HFFc6 (cell line): ENCODE data around the gene CASS4. TPM values are rescaled to one million over a fixed set of nuclear protein-coding genes. Genes with fewer than 3 reads are reported as not detected.

Source experiments
- DNase-seq: peaks from one replicate; pipeline ENCODE4 v3.0.0-alpha.2; 2018
- H3K27ac Mint-ChIP-seq: 2 replicates; pipeline ENCODE4 v1.8.0; 2020; ENCODE audit warnings: mild to moderate bottlenecking, mixed read lengths
- H3K27me3 Mint-ChIP-seq: 2 replicates; pipeline ENCODE4 v1.8.0; 2021; ENCODE audit warnings: mild to moderate bottlenecking, moderate library complexity, mixed read lengths; ENCODE audit not compliant: insufficient read depth
- H3K36me3 Mint-ChIP-seq: 2 replicates; pipeline ENCODE4 v1.8.0; 2021; ENCODE audit warnings: low read depth, mixed read lengths
- H3K4me1 Mint-ChIP-seq: 2 replicates; pipeline ENCODE4 v1.8.0; 2020; ENCODE audit warnings: low read depth, mixed read lengths
- H3K4me3 Mint-ChIP-seq: 2 replicates; pipeline ENCODE4 v1.8.0; 2020; ENCODE audit warnings: mild to moderate bottlenecking, moderate library complexity, mixed read lengths
- H3K9me3 Mint-ChIP-seq: 2 replicates; pipeline ENCODE4 v1.8.0; 2020; ENCODE audit warnings: mild to moderate bottlenecking, mixed read lengths
- CTCF ChIP-seq: fragments of 200-600 bp; sonication (generic); IDR thresholded peaks from 2 replicates; pipeline ENCODE4 v1.5.0; 2021; ENCODE audit warnings: antibody characterized with exemption, mild to moderate bottlenecking
- total RNA-seq, 6 experiments: library from RNA; stranded (reverse); fragmentation: NEBNext Ultra II Directional; extraction: Animal tissue kit (Norgen Biotek cat#: 25700); gene quantifications; 2 replicates in 1 of 6; 3 replicates in 5 of 6; pipeline ENCODE4 v1.2.3, GENCODE V29; 2021

Gene CASS4
- total RNA-seq, 6 experiments from 2014 or later, result 0.38 to 0.70 (median 0.56) TPM

- H3K4me1 Mint-ChIP-seq, result peaks cover 62% of the 10 kb centered on the region
- DNase-seq, result no peak
- no peaks in the 10 kb centered on the region for H3K9me3 Mint-ChIP-seq
Observed at GRCh38 chr20:56440346-56441007, 28.4 kb downstream of the CASS4 start.

DNA sequence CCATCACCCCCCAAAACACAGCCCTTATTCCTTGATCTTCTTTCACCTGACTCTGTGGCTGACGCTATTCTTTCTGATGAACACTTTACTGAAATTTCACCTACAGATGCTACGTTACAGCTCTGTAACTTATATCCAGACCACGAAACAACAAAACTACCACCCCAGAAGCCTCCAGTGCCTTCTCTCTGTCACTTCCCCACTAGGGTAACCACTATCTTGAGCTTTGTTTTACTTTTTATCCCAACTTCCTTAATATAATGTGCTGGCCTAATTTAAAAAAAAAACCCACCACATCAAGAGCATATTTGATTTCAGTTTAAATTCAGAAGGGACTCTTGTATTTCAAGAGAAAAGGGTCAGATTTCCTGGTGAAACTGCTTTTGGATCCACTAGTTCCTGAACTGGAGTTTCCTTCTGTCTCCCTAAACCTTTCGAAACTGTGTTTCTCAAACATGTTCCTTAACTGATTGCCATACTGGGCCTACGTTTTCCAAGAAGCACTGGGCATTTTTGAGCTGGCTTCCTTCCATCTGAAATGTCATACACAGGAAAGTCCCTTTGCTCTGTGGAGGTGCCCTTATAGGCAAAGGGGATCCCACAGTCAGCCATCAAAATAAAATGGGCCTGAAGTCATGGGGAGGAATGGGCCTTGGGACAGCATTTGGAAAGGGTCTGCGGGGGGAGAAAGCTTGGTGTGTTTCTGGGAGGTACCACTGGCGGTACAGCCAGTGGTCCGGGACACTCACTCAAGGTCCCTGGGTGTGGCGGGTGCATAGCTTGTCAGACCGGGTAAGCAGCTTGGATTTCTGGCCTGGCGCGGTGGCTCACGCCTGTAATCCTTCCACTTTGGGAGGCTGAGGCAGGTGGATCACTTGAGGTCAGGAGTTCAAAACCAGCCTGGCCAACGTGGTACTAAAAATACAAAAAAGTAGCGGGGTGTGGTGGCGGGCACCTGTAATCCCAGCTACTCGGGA lies 30.6 kb downstream of the CASS4 start:
- Mint-ChIP-seq H3K4me3 (peak overlapping the region; percentile 63; the same call in 1 of the 2 replicates), H3K36me3 (no peaks in the 10 kb centered on the region), H3K27ac (peak overlapping the region; percentile 92), H3K4me1 (peaks cover 61% of the 10 kb centered on the region), H3K27me3 (peaks cover 2% of the 10 kb centered on the region; the same call in 1 of the 2 replicates), H3K9me3 (no peaks in the 10 kb centered on the region)
- DNase-seq, result no peak
- no peak for TF ChIP-seq CTCF

More at GRCh38 chr20:56440346-56441007, 28.4 kb downstream of the CASS4 start:
- TF ChIP-seq CTCF, result no peak
- H3K36me3 Mint-ChIP-seq, result no peaks in the 10 kb centered on the region
- peaks cover 2% of the 10 kb centered on the region; the same call in 1 of the 2 replicates for H3K27me3 Mint-ChIP-seq
- H3K27ac Mint-ChIP-seq, result peak overlapping the region; percentile 92
- H3K4me3 Mint-ChIP-seq, result peak overlapping the region; percentile 54

GRCh38 chr20:56443654-56444540 lies 31.8 kb downstream of the CASS4 start:
- peaks cover 2% of the 10 kb centered on the region; the same call in 1 of the 2 replicates for H3K27me3 Mint-ChIP-seq
- H3K36me3 Mint-ChIP-seq, result no peaks in the 10 kb centered on the region
- no peaks in the 10 kb centered on the region for H3K9me3 Mint-ChIP-seq
- H3K4me1 Mint-ChIP-seq, result peaks cover 49% of the 10 kb centered on the region
- TF ChIP-seq CTCF, result no peak
- peak overlapping the region; percentile 62 for H3K4me3 Mint-ChIP-seq
- DNase-seq, result peak; percentile 48
- H3K27ac Mint-ChIP-seq, result peak overlapping the region; percentile 90

DNA sequence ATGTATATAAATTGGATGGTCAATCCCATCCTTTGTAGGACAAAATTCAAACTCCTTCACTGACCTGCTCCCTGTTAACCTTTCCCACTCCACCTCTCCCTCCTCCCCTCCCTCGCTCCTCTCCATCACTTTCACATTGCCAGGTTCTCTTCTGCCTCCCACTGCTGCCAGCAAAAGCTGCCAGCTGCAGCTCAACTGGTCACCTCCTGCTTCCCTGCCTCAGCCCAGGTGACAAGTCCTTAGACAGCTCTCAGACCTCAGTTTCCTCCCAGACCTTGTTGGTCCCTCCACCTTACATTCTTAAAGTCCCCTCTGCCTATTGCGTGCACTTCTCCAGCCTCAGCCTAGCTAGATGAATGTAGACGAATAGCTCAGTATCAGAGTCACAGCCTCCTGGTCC lies 33.1 kb downstream of the CASS4 start:
- peak overlapping the region; percentile 3; the same call in 1 of the 2 replicates for H3K27ac Mint-ChIP-seq
- no peaks in the 10 kb centered on the region for H3K36me3 Mint-ChIP-seq
- no peak overlapping the region for H3K4me3 Mint-ChIP-seq
- peaks cover under 1% of the 10 kb centered on the region; the same call in 1 of the 2 replicates for H3K27me3 Mint-ChIP-seq
- DNase-seq, result no peak
- H3K9me3 Mint-ChIP-seq, result no peaks in the 10 kb centered on the region
- TF ChIP-seq CTCF, result no peak
- H3K4me1 Mint-ChIP-seq, result peaks cover 37% of the 10 kb centered on the region

DNA sequence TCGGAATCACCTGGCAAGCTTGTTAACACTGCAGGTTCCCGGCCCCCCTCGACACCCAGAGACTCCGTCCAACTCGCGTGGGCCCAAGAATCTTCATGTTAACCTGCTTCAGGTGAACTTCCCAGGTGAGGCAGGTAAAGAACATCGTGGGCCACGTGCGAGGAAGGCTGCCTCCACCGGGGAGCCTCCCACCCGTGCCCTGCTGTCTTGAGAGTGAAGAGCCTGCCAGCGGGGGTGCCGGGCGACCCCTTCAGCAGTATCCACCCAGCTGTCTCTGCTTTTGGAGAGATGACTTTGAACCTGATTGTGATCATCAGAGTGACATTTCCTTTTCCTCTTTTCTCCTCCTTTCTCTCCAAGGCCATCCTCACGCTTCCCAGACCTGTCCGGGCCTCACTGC lies 33.5 kb downstream of the CASS4 start:
- peaks cover 33% of the 10 kb centered on the region for H3K4me1 Mint-ChIP-seq
- no peak for TF ChIP-seq CTCF
- 0 out of 2 replicates have a peak overlapping the region, but pooled peaks have one; percentile 3 for H3K27ac Mint-ChIP-seq
- H3K36me3 Mint-ChIP-seq, result no peaks in the 10 kb centered on the region
- no peak overlapping the region for H3K4me3 Mint-ChIP-seq
- DNase-seq, result no peak
- H3K9me3 Mint-ChIP-seq, result no peaks in the 10 kb centered on the region
- no peaks in the 10 kb centered on the region for H3K27me3 Mint-ChIP-seq
